Glomerular endothelial cell (primary cell): Measurements from ENCODE around the gene KCNK4. TPM values are rescaled to one million over a fixed set of nuclear protein-coding genes. Genes with fewer than 3 reads are reported as not detected.
A peak's percentile ranks its signal among the peaks of the same experiment; 100 is the strongest.
"Not testable (repeated sequence)": the region's sequence is repeated elsewhere in the genome, so short reads cannot be mapped to it uniquely, and the experiment has no call there.

ENCODE experiments used
- DNase-seq: peaks from one replicate; pipeline ENCODE4 v3.0.0-alpha.2; 2011; ENCODE audit warnings: low read depth, low spot score; ENCODE audit errors: extremely low read depth
- total RNA-seq: library from RNA; depleted of rRNA; stranded (reverse); fragments of >200 nt; gene quantifications from 2 replicates; pipeline ENCODE4 v1.2.3, GENCODE V29; 2015

Gene KCNK4
- total RNA-seq, result not detected in 2 replicates

- no peak for DNase-seq
These were observed at the start of gene KCNK4 for GRCh38 chr11:64291262-64291751. Gene KCNK4, plus strand, starts transcription at chr11:64291302. Its CDS starts 1,717 bp downstream, at chr11:64293019.

GRCh38 chr11:64241491-64242374, 49.4 kb upstream of the KCNK4 start:
- peak; percentile 87 for DNase-seq

GRCh38 chr11:64243236-64243854, 47.8 kb upstream of the KCNK4 start:
- DNase-seq, result no peak

GRCh38 chr11:64244107-64244506, 47.0 kb upstream of the KCNK4 start:
- no peak for DNase-seq

- no peak for DNase-seq
These were observed 46.1 kb upstream of the KCNK4 start for GRCh38 chr11:64244966-64245365.

GRCh38 chr11:64245401-64245796, 45.7 kb upstream of the KCNK4 start:
- no peak for DNase-seq

GRCh38 chr11:64245797-64246620, 45.1 kb upstream of the KCNK4 start:
- no peak for DNase-seq

- not testable (repeated sequence) for DNase-seq
These were observed 44.6 kb upstream of the KCNK4 start for GRCh38 chr11:64246621-64246870.

- DNase-seq, result no peak
These were observed 44.0 kb upstream of the KCNK4 start, which contains the start of gene PPP1R14B for GRCh38 chr11:64246871-64247728. Gene PPP1R14B, minus strand, starts transcription at chr11:64246943. Its CDS starts 270 bp downstream, at chr11:64246673.

- DNase-seq, result no peak
These were observed 43.2 kb upstream of the KCNK4 start for GRCh38 chr11:64247729-64248531.

- no peak for DNase-seq
These were observed 42.5 kb upstream of the KCNK4 start for GRCh38 chr11:64248578-64248977.

GRCh38 chr11:64249038-64249437, 42.1 kb upstream of the KCNK4 start:
- DNase-seq, result no peak

GRCh38 chr11:64249563-64250414, 41.3 kb upstream of the KCNK4 start:
- no peak for DNase-seq

GRCh38 chr11:64250415-64251015, 40.6 kb upstream of the KCNK4 start:
- no peak for DNase-seq

- DNase-seq, result no peak
These were observed 39.9 kb upstream of the KCNK4 start, which contains the start of gene PLCB3 for GRCh38 chr11:64251016-64251752. Gene PLCB3, plus strand, starts transcription at chr11:64251530. Its CDS starts 120 bp downstream, at chr11:64251650.

GRCh38 chr11:64251753-64252002, 39.4 kb upstream of the KCNK4 start:
- DNase-seq, result no peak

- no peak for DNase-seq
These were observed 38.9 kb upstream of the KCNK4 start for GRCh38 chr11:64252003-64252872.
